H1 (cell line): Measurements from ENCODE around the gene TUBA8. TPM values are rescaled to one million over a fixed set of nuclear protein-coding genes. Genes with fewer than 3 reads are reported as not detected.

Source experiments
- BRCA1 ChIP-seq: IDR thresholded peaks from 2 replicates; pipeline ENCODE4 v1.6.1; 2012; ENCODE audit warnings: low read depth, low read length, improper control_type of control experiment
- CHD2 ChIP-seq: IDR thresholded peaks from 2 replicates; pipeline ENCODE4 v1.6.1; 2012; ENCODE audit warnings: low read length, improper control_type of control experiment
- FOSL1 ChIP-seq: IDR thresholded peaks from 2 replicates; pipeline ENCODE4 v1.6.1; 2011; ENCODE audit warnings: mild to moderate bottlenecking, low read depth, low read length, moderate library complexity; ENCODE audit not compliant: insufficient read depth
- HDAC6 ChIP-seq: IDR thresholded peaks from one replicate; pipeline ENCODE4 v1.7.1; 2012; ENCODE audit warnings: low read depth, mild to moderate bottlenecking, inconsistent platforms, low read length, moderate library complexity
- KDM4A ChIP-seq: IDR thresholded peaks from one replicate; pipeline ENCODE4 v1.7.1; 2012; ENCODE audit warnings: low read depth, mild to moderate bottlenecking, moderate library complexity, low read length, inconsistent platforms; ENCODE audit not compliant: severe bottlenecking
- KDM5A ChIP-seq: fragments of 200-600 bp; IDR thresholded peaks from 2 replicates; pipeline ENCODE4 v1.7.1; 2012; ENCODE audit warnings: mild to moderate bottlenecking, low read length, inconsistent platforms, mixed read lengths
- NRF1 ChIP-seq: IDR thresholded peaks from 2 replicates; pipeline ENCODE4 v1.6.1; 2011; ENCODE audit warnings: mild to moderate bottlenecking, low read depth, low read length, improper control_type of control experiment
- POU5F1 ChIP-seq: IDR thresholded peaks from 2 replicates; pipeline ENCODE4 v1.6.1; 2011; ENCODE audit warnings: low read depth, mild to moderate bottlenecking, low read length, moderate library complexity
- RFX5 ChIP-seq: IDR thresholded peaks from 2 replicates; pipeline ENCODE4 v1.6.1; 2011; ENCODE audit warnings: low read depth, low read length, improper control_type of control experiment, borderline replicate concordance
- SUZ12 ChIP-seq: fragments of 200-600 bp; sonication (generic); IDR thresholded peaks from 2 replicates; pipeline ENCODE4 v1.6.1; 2012; ENCODE audit warnings: mild to moderate bottlenecking, inconsistent platforms, low read length, moderate library complexity, mixed read lengths
- YY1 ChIP-seq: IDR thresholded peaks from 2 replicates; pipeline ENCODE4 v1.6.1; 2011; ENCODE audit warnings: low read depth, mild to moderate bottlenecking, low read length
- polyA plus RNA-seq, 7 experiments: library from polyadenylated mRNA; depleted of rRNA in 3 of 7; stranded (reverse) in 5 of 7; unstranded in 2 of 7; fragments of >200 nt in 5 of 7; fragments of 200-250 nt in 2 of 7; gene quantifications; 1 replicate in 5 of 7; 2 replicates in 1 of 7; 4 replicates in 1 of 7; pipeline versions ENCODE4 v1.2.1 to v1.2.3, GENCODE V29; 2011 to 2013; ENCODE audit warnings: missing spikeins in 2 of 7, mixed read lengths in 2 of 7
- total RNA-seq: library from RNA; stranded (reverse); fragmentation: NEBNext Ultra II Directional; extraction: Animal tissue kit (Norgen Biotek cat#: 25700); gene quantifications from 2 replicates; pipeline ENCODE4 v1.2.1, GENCODE V29; 2021
- TF ChIP-seq, protein P1 (sequence below): fragments of 300-600 bp; sonication (generic); IDR thresholded peaks from 2 replicates; pipeline ENCODE4 v1.7.1; 2012; ENCODE audit warnings: low read length, moderate library complexity, mild to moderate bottlenecking, inconsistent platforms; ENCODE audit not compliant: insufficient replicate concordance

Gene TUBA8
- total and polyA plus RNA-seq, 2 of the 8 experiments (the other 6 are each of a cell fraction or from before 2014, with no cell fraction given): 1.0 to 4.0 TPM

DNA sequence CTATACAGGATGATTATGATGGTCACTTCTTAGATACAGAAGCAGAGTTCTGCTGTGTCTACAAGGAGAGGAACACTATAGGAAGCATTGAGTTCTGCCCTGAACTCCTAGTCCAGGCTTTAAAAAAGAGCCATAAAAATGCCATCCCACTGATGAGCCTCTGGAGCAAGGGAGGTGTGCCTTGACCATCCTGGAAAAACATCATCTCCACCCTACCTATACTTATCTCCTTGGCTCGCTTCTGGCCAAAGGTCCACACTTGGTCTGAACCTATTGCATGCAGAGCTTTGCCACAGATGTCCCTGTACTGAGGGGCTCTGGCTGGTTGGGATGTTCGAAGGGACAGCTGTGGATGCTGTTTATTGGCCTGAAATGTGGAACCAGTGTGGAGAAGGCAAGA is 37.1 kb upstream of the TUBA8 start (continued):
- TF ChIP-seq, protein P1, sequence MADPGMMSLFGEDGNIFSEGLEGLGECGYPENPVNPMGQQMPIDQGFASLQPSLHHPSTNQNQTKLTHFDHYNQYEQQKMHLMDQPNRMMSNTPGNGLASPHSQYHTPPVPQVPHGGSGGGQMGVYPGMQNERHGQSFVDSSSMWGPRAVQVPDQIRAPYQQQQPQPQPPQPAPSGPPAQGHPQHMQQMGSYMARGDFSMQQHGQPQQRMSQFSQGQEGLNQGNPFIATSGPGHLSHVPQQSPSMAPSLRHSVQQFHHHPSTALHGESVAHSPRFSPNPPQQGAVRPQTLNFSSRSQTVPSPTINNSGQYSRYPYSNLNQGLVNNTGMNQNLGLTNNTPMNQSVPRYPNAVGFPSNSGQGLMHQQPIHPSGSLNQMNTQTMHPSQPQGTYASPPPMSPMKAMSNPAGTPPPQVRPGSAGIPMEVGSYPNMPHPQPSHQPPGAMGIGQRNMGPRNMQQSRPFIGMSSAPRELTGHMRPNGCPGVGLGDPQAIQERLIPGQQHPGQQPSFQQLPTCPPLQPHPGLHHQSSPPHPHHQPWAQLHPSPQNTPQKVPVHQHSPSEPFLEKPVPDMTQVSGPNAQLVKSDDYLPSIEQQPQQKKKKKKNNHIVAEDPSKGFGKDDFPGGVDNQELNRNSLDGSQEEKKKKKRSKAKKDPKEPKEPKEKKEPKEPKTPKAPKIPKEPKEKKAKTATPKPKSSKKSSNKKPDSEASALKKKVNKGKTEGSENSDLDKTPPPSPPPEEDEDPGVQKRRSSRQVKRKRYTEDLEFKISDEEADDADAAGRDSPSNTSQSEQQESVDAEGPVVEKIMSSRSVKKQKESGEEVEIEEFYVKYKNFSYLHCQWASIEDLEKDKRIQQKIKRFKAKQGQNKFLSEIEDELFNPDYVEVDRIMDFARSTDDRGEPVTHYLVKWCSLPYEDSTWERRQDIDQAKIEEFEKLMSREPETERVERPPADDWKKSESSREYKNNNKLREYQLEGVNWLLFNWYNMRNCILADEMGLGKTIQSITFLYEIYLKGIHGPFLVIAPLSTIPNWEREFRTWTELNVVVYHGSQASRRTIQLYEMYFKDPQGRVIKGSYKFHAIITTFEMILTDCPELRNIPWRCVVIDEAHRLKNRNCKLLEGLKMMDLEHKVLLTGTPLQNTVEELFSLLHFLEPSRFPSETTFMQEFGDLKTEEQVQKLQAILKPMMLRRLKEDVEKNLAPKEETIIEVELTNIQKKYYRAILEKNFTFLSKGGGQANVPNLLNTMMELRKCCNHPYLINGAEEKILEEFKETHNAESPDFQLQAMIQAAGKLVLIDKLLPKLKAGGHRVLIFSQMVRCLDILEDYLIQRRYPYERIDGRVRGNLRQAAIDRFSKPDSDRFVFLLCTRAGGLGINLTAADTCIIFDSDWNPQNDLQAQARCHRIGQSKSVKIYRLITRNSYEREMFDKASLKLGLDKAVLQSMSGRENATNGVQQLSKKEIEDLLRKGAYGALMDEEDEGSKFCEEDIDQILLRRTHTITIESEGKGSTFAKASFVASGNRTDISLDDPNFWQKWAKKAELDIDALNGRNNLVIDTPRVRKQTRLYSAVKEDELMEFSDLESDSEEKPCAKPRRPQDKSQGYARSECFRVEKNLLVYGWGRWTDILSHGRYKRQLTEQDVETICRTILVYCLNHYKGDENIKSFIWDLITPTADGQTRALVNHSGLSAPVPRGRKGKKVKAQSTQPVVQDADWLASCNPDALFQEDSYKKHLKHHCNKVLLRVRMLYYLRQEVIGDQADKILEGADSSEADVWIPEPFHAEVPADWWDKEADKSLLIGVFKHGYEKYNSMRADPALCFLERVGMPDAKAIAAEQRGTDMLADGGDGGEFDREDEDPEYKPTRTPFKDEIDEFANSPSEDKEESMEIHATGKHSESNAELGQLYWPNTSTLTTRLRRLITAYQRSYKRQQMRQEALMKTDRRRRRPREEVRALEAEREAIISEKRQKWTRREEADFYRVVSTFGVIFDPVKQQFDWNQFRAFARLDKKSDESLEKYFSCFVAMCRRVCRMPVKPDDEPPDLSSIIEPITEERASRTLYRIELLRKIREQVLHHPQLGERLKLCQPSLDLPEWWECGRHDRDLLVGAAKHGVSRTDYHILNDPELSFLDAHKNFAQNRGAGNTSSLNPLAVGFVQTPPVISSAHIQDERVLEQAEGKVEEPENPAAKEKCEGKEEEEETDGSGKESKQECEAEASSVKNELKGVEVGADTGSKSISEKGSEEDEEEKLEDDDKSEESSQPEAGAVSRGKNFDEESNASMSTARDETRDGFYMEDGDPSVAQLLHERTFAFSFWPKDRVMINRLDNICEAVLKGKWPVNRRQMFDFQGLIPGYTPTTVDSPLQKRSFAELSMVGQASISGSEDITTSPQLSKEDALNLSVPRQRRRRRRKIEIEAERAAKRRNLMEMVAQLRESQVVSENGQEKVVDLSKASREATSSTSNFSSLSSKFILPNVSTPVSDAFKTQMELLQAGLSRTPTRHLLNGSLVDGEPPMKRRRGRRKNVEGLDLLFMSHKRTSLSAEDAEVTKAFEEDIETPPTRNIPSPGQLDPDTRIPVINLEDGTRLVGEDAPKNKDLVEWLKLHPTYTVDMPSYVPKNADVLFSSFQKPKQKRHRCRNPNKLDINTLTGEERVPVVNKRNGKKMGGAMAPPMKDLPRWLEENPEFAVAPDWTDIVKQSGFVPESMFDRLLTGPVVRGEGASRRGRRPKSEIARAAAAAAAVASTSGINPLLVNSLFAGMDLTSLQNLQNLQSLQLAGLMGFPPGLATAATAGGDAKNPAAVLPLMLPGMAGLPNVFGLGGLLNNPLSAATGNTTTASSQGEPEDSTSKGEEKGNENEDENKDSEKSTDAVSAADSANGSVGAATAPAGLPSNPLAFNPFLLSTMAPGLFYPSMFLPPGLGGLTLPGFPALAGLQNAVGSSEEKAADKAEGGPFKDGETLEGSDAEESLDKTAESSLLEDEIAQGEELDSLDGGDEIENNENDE: no peak
- TF ChIP-seq CHD2 (no peak), KDM4A (no peak), KDM5A (no peak), BRCA1 (no peak), NRF1 (no peak), SUZ12 (no peak), YY1 (no peak), POU5F1 (no peak), RFX5 (no peak), HDAC6 (no peak), FOSL1 (no peak)
